LHCN-M2 (cell line): ENCODE data around the gene SAMM50. TPM values are rescaled to one million over a fixed set of nuclear protein-coding genes. Genes with fewer than 3 reads are reported as not detected.

Source experiments
- DNase-seq: peaks from one replicate; pipeline ENCODE4 v3.0.0-alpha.2; 2012; ENCODE audit warnings: low read depth
- polyA plus RNA-seq: library from polyadenylated mRNA; unstranded; fragments of >200 nt; gene quantifications from one replicate; pipeline ENCODE4 v1.2.1, GENCODE V29; 2012; ENCODE audit warnings: missing spikeins
- total RNA-seq: library from RNA; depleted of rRNA; stranded (reverse); fragments of >200 nt; gene quantifications from 2 replicates; pipeline ENCODE4 v1.2.3, GENCODE V29; 2014; rRNA removed

SAMM50 gene
- 52.4 and 57.6 TPM in 2 replicates for total RNA-seq
- polyA plus RNA-seq: 56.9 TPM

DNA sequence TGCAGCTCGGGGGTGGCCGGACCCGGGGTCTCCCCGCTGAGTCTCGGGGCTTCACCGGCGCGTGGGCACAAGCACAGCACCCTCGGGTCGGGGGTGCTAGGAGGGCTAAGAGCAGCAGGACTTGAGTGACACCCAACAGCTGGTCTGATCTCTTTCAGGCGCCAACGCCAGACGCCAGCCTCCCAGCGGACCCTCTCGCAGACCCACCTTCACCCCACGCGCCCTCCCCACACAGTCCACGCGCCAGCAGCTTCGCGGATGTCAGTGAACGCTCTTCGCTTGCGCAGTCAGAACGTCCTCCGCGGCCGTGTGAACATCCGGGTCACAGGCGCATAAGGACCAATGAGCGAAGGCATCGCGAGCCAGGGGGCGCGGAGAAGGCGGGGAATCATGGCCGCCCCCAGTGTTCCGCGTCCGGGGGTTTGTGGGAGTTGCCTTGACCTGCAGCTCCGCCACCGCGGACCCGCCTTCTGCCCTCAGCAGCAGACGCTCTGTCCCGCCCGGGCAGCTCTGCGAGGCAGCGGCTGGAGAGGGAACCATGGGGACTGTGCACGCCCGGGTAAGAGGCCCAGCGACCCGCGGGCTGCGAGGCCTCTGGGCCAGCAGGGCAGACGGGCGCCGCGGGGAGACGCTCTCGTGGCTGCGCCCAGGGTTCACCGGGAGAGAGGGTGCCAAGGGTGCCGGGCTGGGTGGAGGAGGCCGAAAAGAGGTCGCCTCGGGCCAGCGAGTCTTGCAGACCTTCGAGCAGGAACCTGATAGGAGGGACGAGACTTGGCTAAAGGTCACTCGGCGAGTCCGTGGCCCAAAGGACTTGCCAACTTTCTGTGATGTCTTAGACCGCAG, at the start of gene SAMM50:
Gene SAMM50 (plus strand): TSS at position 403 of the 843 bp plus-strand sequence. CDS start 136 bp downstream, at position 539.
- DNase-seq: peak; percentile 88

GRCh38 chr22:43905681-43906080, 49.6 kb upstream of the SAMM50 start:
- DNase-seq: no peak

- no peak for DNase-seq
Observed at GRCh38 chr22:43909708-43910107, 45.5 kb upstream of the SAMM50 start.

DNA sequence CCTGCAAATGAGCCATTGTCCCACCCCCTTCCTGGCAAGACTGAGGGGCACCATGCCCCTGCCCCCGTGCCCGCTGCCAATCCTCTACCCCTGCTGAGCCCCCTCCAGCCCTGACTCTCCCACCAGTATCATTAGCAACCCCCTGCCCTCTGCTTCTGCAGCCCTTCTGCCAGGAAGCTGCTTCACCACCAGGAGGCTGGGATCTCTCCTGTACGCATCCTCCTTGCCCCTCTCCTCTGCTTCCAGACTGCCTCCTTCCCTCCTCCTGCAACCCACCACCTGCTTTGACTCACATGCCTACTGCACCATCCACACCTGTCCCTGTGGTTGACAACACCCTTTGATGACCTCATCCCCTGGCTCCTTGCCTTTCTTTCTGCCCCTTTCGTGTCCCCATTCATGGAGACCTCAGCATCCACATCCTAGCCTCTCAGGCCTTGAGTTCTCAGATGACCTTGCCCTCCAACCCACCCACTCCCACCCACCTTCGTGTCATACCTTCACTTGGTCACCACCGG, 45.0 kb upstream of the SAMM50 start:
- peak; percentile 59 for DNase-seq

- DNase-seq: no peak
Observed at GRCh38 chr22:43911351-43911750, 43.9 kb upstream of the SAMM50 start.

DNA sequence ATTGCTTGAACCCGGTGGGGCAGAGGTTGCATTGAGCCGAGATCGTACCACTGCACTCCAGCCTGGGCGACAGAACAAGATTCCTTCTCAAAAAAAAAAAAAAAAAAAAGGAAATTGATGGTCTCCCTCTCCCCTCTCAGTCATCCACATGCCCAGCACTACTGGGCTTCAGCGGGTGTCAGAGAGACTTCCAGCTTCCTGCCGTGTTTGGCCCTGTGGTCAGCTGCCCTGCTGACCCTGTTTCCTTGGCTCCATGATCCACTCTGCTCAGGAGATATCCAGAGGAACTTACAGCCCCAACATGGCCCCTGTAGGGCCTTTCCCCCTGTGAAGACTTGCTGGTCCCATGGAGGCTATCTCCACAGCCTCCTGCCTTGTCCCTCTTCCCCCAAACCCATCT, 37.7 kb upstream of the SAMM50 start:
- DNase-seq: peak; percentile 14

GRCh38 chr22:43919106-43919973, 35.9 kb upstream of the SAMM50 start:
- peak; percentile 86 for DNase-seq

DNA sequence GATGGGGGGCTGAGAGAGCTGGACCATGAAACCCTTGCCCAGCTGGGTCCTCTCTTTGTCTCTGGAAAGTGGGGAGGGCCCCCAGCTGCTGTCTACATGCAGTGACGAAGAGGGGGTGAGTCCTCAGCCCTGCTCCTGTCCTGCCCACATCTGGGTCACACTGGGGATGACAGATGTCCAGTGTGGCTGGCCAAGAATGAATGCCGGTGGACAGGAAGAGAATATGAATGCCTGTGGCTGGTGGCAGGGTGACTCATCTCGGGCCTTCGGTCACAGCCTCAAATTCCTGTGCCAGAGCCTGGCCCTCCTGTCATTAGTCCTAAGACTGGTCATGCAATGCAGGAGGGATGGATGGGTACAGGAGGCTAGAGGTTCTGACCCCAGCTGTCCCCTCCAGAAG, 33.9 kb upstream of the SAMM50 start:
- DNase-seq: peak; percentile 95

GRCh38 chr22:43922123-43922522, 33.1 kb upstream of the SAMM50 start:
- DNase-seq: peak; percentile 35

DNA sequence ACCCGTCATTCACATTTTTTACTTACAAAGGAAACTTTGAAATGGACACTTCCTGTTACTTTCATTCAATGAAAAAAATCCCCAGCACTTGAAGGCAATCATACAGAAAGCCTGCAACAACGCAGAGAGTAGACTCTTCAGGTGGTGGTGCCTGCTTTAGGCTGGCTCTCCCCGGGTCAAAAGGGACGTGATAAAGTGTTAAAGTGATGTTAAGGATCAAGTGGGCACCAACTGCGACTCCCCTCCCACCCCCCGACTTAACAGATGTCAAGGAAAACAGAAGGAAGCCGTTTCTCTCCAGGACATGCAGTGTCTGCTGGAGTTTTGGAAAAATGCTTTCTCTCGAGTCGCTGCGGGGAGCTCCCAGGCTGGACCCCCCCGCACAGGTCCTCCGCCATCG, 32.1 kb upstream of the SAMM50 start:
- no peak for DNase-seq

DNA sequence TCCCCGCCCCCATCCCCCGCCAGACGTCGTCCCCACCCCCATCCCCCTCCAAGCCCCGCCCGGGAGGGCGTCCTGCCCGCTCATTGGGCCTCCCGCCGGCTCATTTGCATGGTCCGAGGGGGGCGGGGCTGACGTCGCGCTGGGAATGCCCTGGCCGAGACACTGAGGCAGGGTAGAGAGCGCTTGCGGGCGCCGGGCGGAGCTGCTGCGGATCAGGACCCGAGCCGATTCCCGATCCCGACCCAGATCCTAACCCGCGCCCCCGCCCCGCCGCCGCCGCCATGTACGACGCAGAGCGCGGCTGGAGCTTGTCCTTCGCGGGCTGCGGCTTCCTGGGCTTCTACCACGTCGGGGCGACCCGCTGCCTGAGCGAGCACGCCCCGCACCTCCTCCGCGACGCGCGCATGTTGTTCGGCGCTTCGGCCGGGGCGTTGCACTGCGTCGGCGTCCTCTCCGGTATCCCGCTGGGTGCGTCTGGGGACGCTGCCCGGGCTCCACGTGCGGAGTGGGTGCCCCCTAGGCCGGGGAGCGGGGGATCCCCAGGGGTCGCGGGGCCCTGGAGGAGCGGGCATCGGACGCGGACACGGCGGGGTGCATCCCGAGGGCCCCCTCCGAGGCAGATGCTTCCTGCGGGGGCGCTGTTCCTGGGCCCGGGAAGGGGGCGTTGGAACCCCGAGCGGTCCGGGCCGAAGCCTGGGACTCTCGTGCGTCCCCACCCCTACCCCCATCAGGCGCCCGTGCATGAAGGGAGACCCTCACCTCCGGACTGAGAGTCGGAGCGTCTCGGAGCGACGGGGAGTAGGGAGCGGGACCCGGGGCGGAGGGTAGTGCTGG, 31.4 kb upstream of the SAMM50 start, which contains the start of gene PNPLA3:
Gene PNPLA3 (plus strand): TSS at position 175 of the 834 bp plus-strand sequence. CDS start 107 bp downstream, at position 282.
- peak; percentile 86 for DNase-seq

GRCh38 chr22:43924877-43925276, 30.4 kb upstream of the SAMM50 start:
- no peak for DNase-seq

- peak; percentile 53 for DNase-seq
Observed at GRCh38 chr22:43925433-43926348, 29.6 kb upstream of the SAMM50 start.

- no peak for DNase-seq
Observed at GRCh38 chr22:43926349-43926710, 28.9 kb upstream of the SAMM50 start.

DNA sequence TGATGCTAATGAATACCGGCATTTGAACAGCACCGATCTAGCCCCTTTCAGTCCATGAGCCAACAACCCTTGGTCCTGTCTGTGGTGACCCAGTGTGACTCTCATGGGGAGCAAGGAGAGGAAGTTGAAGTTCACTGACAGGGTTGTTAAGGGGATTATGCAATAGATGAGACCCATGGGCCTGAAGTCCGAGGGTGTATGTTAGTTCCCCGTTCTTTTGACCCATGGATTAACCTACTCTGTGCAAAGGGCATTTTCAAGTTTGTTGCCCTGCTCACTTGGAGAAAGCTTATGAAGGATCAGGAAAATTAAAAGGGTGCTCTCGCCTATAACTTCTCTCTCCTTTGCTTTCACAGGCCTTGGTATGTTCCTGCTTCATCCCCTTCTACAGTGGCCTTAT, 26.8 kb upstream of the SAMM50 start:
- no peak for DNase-seq

GRCh38 chr22:43928908-43929307, 26.3 kb upstream of the SAMM50 start:
- no peak for DNase-seq

DNA sequence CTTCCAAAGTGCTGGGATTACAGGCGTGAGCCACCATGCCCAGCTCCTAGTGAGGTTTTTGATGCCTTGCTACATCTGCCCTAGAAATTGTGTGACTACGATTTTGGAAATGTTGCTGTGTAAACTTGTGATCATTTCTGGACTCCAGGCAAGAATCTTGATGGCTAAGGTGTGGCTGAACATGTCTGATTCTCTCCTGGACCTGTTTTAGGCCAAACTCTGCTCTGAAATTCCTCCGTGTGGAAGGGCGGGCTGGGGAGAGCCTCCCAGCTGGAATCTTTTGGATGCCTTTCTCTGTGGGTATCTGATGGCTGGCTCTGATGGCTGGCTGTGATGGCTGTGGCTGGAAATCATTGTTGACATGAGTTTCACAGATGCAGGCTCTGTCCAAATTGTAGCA, 23.5 kb upstream of the SAMM50 start:
- DNase-seq: no peak

GRCh38 chr22:43941449-43941848, 13.8 kb upstream of the SAMM50 start:
- DNase-seq: no peak

DNA sequence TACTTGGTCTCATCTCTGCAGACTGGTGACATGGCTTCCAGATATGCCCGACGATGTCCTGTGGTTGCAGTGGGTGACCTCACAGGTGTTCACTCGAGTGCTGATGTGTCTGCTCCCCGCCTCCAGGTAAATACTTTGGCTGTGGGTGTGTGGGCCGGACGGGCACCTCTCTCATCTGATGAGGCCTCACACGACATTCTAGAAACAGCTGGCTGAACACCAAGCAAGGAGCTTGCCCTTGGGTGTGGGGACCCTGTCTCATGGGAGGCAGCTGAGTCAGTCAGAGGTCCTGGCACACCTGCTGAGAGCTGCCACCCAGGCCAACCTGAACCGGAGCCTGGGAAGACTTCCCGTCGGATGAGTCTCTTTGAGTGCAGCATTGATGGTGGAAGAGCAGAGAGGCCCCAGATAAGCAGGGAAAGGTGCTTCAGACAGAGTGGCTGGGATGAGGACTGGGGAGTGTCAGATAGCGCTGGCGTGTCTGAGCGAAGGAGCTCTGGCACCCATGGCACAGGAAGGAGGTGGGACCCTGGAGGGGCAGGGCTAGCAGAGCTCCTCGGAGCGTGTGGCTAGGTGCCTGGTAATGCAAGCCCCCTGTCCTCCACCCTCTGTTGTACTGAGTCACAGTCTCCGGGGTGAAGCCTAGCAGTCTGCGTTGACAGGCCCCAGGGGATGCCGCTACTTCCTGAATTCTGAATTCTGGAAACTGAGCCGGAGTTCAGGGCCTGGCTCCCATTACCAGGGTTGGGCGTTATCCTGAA, 10.4 kb upstream of the SAMM50 start:
- no peak for DNase-seq
